C4-2B (cell line): ENCODE measurements around the gene OVOL2.
"Not testable (repeated sequence)": the region's sequence is repeated elsewhere in the genome, so short reads cannot be mapped to it uniquely, and the experiment has no call there.

Source experiments
- CTCF ChIP-seq: fragments of 450-650 bp; conservative IDR thresholded peaks from 2 replicates; pipeline ENCODE4 v1.5.1; 2017; ENCODE audit warnings: mild to moderate bottlenecking
- ZFX ChIP-seq: fragments of 450-650 bp; IDR thresholded peaks from 2 replicates; pipeline ENCODE4 v1.6.1; 2017

GRCh38 chr20:18100569-18100968, 42.9 kb upstream of the OVOL2 start:
- TF ChIP-seq CTCF, ZFX: not testable (repeated sequence)
